Head of caudate nucleus (tissue), 42 donors: ENCODE results near the gene ZMYND11.
A peak's percentile ranks its signal among the peaks of the same experiment; 100 is the strongest.
"Not testable (repeated sequence)": the region's sequence is repeated elsewhere in the genome, so short reads cannot be mapped to it uniquely, and the experiment has no call there.

Experiments
- DNase-seq, 42 donors: peaks; one replicate each; pipeline versions ENCODE4 v3.0.0 to v3.0.0-alpha.2; 2020 to 2021; ENCODE audit warnings: mixed read lengths in 7 of 42
- intact Hi-C: fragments of 100-400 bp; cut with DNase I; formaldehyde crosslinking; loops from one replicate; pipeline ENCODE4 v1.15.0; 2022

The ZMYND11 gene

GRCh38 chr10:129810-130209 is 5.4 kb upstream of the ZMYND11 start:
- intact Hi-C loops, result no loop called here
- DNase-seq, result no peak

DNA sequence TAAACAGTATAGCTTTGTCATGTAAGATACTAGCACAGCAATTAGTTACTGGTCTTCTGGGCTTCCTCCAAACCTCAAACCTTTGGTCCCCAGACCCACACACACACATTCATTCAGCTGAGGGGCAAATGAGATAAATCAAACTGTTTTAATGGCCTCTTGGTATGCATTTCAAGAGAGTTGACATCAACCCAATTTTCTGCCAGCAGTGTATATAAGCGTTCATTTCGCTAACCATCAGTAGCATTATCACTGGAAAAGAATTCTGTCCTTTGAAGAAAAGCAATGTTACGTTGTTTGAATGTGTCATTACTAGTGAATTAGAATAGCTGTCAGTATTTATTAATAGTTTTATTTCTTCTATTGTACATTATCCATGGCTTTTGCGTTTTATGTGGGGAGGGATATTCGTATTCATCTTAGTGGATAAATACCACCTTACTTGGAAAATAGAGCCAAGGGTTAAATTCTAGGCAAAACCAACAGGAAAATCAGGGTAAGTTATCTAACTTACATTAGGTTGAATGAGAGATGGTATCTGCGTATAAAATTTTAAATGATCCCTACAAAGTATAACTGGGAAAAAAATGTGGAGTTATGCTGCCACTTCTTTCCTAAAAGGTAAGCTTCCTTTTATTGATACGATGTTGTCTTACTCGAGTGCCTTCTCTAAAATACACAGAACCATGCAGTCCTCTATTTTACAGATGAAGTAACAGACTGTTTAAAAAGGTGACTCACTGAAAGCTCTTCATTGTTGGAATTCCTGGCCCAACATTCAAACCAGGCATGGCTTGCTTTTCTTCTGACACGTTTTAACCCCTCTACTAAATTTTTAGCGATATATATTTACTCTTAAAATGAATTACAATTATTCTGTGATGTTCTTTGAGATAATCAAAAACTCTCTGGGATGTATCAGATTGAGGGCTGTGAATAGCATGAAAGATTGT is 2.0 kb upstream of the ZMYND11 start:
- intact Hi-C loops, result no loop called here
- DNase-seq, result no peak

DNA sequence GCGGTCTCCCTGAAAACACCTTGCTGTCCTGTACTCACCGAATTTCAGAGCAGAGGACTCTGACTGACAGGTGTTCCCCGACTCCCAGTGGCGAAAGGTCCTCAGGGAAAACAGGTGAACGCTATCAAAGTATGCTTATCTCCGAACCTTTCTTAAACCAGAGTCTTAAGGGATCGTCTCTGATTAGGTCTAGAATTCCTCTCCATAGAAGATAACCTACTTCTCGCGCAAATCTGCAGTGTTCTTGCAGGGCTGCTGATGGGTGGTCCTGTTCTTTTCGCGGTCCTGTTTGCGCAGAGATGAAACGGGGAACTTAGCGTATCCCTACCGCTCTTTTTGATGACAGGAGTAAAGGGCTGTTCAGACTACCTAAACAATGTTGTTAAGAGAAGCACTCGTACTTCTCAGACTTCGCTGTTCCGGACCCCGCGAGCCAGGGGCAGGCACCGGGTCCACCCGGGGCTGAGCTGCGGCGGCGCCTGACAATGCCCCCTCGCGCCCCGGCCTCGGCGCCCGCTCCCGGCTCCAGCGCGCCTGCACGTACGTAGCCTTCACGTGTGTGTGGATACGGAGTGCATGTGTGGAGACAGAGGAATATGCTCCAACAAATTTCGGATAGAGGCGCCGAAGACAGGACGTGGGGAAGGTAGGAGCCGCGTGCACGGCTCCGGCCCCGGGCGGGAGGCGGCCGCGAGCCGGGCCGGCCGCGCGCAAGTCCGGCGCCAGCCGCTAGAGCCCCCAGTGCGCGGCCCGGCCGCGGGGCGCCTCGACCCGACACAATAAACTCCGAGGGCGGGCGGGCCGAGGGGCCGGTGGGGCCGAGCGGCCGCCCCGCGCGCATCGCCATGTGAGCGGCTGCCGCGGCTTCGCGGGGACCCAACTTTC is 766 bp upstream of the ZMYND11 start:
- intact Hi-C loops, result no loop called here
- DNase-seq, result peak in 40 of 42 donors; percentile 11 to 77 (median 52)

DNA sequence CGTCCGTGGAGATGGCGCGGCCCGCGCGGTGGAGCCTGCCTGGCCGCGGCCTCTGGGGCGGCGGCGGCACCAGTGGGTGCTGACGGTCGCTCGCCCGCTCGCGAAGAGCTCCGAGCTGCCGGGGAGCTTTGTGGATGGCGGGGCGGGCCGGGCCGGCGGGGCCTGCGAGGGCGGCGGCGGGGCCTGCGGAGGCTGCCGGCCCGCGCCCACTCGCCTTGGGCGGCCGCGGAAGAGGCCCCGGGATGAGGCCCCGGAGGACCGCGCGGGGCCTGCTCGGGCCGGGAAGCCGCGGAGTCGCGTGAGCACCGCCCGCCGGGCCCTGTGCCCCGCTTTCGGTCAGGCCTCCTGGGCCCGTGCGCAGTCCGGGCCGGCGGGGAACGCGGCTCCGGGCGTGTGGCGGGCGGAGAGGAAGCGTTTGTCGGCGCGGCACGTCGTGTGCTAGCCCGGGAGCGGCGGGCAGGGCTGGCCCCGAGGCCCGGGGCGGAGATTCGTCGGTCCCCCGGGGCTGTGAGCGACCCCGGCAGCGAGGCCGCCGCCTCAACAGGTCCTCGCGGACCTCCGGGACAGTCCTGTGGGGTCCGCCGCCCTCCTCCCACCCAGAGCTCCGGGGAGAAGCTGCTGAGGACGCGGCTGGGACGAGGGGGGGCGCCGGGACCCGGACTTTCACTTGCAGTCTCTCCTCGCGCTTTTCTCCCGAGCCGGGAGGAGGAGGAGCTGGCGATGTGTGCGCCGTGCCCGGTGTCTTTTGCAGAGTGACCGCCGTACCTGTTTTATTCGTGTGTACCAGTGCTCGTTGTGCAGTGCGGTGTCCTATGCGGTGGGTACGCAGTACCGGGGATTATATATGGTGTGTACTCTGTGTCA is 578 bp downstream of the ZMYND11 start:
- intact Hi-C loops, result no loop called here
- DNase-seq, result peak; percentile 23 to 85 (median 66)

- peak in 1 of 42 donors; percentile 23 for DNase-seq
- intact Hi-C loops, result no loop called here
Measured at GRCh38 chr10:136465-136762, 1.2 kb downstream of the ZMYND11 start.

DNA sequence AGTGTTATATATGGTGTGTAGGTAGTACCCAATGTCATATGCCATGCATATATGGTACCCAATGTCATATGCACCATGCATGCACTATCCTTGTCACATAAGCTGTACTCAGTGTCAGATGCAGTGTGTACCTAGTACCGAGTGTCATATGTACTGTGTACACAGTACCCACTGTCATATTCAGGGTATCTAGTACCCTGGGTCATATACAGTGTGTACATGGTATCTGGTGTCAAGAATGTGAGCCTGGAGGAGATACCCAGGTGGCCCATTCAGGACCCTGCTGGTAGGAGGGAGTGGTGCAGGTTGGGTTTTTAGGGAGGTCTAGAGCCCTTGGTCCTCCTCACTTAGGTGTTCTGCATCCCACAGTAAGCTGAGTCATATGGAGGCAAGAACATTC is 1.8 kb downstream of the ZMYND11 start:
- no peak for DNase-seq
- intact Hi-C loops, result no loop called here

GRCh38 chr10:137606-138005 is 2.4 kb downstream of the ZMYND11 start:
- DNase-seq, result no peak
- intact Hi-C loops, result no loop called here

DNA sequence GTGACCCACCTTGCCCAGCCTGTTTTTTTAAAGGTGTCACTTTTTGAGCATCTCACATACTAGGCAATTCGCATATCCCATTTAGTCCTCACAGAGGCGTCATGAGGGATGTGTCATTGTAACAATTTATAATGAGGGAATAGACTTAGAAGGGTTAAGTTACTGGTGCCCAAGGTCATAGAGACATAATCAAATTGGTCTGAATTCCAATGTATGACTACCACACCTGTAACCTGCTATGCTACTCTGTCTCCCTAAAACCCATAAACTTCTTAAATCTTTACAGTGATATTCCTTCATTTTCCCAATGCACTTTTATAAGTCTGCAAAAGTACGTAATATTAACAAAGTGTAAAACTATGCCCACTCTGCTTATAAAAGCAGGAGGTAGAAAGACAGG is 7.1 kb downstream of the ZMYND11 start:
- intact Hi-C loops, result no loop called here

DNA sequence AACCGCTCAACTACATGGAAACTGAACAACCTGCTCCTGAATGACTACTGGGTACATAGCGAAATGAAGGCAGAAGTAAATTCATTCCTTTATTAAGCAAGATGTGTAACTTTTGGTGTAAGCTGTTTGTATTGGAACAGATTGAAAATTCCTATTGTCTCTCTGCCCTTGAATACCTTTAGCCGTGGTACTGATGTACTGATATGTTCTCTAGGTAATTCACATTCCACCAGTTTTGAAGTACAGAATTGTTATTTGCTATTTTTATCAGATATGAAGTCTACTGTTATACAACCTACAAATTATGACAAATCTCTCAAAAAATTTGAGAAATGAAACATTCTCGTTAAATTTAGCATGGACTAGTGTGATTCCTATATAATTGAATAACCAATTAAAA is 17.7 kb downstream of the ZMYND11 start:
- no peak for DNase-seq
- intact Hi-C loops, result no loop called here

More for the DNA sequence above, 7.1 kb downstream of the ZMYND11 start:
- DNase-seq, result no peak

DNA sequence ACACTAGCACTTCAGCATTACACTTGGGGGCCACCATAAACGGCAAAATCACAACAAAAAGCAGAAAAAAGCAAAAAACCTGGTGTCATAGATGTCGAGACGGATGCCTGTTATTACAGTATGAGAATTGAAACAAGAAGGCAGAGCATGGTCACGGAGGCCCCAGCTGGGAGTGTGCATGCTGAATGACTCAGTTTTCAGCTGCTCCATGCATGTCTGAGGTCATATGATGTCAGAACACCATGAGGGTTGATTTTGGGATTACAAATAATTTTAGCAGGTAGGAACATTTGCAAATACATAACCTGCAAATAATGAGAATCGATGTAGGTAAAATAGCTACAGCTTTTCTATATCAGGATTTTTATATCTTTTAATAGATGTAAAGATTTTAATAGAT is 19.1 kb downstream of the ZMYND11 start:
- DNase-seq, result no peak
- intact Hi-C loops, result no loop called here

DNA sequence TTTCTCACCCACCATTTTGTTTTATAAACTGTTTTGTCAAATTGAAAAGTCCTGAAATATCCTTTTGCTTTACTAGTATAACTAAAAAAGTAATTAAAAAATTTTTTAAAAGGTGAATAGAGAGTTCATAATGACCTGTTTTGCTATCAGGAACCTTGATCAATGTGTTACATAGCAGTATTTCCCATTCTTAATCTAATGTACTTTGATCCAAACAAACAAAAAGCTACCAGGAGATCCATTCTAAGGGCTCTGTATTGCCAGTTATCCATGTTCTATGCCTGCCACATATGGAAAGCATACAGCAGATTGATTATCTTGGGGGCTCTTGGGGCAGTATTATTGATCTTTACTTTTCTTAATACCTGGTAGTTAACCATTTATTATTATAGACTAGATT is 32.1 kb downstream of the ZMYND11 start:
- no peak for DNase-seq
- intact Hi-C loops, result no loop called here

- no peak for DNase-seq
- intact Hi-C loops, result no loop called here
Measured at GRCh38 chr10:173741-174140, 38.5 kb downstream of the ZMYND11 start.

- intact Hi-C loops, result no loop called here
- no peak for DNase-seq
Measured at GRCh38 chr10:176677-177076, 41.4 kb downstream of the ZMYND11 start.

GRCh38 chr10:178208-178607 is 43.0 kb downstream of the ZMYND11 start:
- DNase-seq, result no peak
- intact Hi-C loops, result no loop called here

GRCh38 chr10:178723-179122 is 43.5 kb downstream of the ZMYND11 start:
- intact Hi-C loops, result no loop called here
- no peak for DNase-seq

- intact Hi-C loops, result no loop called here
- DNase-seq, result no peak
Measured at GRCh38 chr10:182441-183201, 47.4 kb downstream of the ZMYND11 start.

DNA sequence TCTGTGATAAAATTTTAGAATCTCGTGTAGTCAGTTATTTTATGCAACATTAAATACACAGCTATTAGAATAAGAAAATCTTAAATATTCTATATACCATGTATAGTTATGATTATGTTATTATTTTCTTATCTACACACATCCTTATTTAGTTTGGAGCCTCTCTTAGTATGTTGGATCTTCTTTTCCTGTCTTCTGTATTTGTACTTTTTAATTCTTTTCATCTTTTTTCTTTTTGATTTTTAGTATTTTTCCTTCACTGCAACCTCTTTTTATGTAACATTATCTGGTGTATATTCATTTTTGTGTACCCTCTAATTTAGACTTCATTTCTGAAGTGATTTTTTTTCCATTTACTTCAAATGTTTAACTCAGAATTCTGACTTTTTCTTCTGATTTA is 48.9 kb downstream of the ZMYND11 start:
- no peak for DNase-seq
- intact Hi-C loops, result no loop called here

DNA sequence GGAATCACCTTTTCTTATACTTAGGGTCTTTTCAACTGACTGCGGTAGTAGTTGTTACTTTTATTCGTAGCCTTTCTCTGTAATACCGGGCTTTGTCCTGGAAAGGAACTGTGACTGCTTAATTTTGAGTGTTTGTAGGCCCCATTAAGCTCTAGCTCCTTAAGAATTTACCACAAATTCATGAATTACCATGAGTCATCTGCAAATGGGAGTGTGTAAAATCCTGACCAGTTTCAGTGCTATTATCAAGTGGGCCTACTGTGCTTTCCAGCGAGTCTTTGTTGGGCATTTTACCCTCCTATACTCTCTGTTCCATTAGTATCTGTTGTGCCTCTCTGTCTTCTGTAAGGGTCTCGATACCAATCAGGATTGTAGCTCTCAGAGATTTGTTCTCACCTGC is 49.7 kb downstream of the ZMYND11 start:
- DNase-seq, result no peak

DNA sequence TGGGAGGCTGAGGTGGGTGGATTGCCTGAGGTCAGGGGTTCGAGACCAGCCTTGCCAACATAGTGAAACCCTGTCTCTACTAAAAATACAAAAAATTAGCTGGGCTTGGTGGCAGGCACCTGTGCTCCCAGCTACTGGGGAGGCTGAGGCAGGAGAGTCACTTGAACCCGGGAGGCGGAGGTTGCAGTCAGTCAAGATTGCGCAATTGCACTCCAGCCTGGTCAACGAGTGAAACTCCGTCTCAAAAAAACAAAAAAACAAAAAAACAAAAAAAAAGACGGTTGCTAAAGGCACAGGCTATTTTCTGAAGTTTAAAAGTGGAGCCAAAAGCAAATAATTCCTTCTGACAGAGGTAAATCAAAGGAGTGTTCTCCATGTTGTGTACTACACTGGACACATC is 50.3 kb downstream of the ZMYND11 start:
- intact Hi-C loops, result not testable (repeated sequence)

More for the DNA sequence above, 49.7 kb downstream of the ZMYND11 start:
- intact Hi-C loops, result no loop called here

More for the DNA sequence above, 50.3 kb downstream of the ZMYND11 start:
- not testable (repeated sequence) for DNase-seq
